H9 (cell line): ENCODE data around the gene NEURL3. TPM values are rescaled to one million over a fixed set of nuclear protein-coding genes. Genes with fewer than 3 reads are reported as not detected.

Experiments
- DNase-seq: peaks from one replicate; pipeline ENCODE4 v3.0.0-alpha.2; 2017
- H2AFZ ChIP-seq: one replicate; pipeline ENCODE4 v1.6.1; 2013; ENCODE audit warnings: mild to moderate bottlenecking, low read length, control low read depth, moderate library complexity
- H2AK5ac ChIP-seq: 2 replicates; pipeline ENCODE4 v1.6.1; 2013; ENCODE audit warnings: low read length, control low read depth, mixed read lengths; ENCODE audit not compliant: insufficient read length
- H2BK120ac ChIP-seq: one replicate; pipeline ENCODE4 v1.6.1; 2013; ENCODE audit warnings: low read depth, mild to moderate bottlenecking, low read length, control low read depth, inconsistent platforms; ENCODE audit not compliant: poor library complexity, severe bottlenecking
- H2BK12ac ChIP-seq: 2 replicates; pipeline ENCODE4 v1.6.1; 2013; ENCODE audit warnings: low read length, control low read depth, mixed read lengths, low read depth; ENCODE audit not compliant: insufficient read length
- H2BK15ac ChIP-seq: 2 replicates; pipeline ENCODE4 v1.6.1; 2013; ENCODE audit warnings: low read depth, low read length, control low read depth
- H2BK20ac ChIP-seq: one replicate; pipeline ENCODE4 v1.6.1; 2013; ENCODE audit warnings: low read depth, mild to moderate bottlenecking, low read length, control low read depth, inconsistent platforms; ENCODE audit not compliant: poor library complexity, severe bottlenecking
- H2BK5ac ChIP-seq: 2 replicates; pipeline ENCODE4 v1.6.1; 2013; ENCODE audit warnings: low read length, control low read depth, mixed read lengths; ENCODE audit not compliant: insufficient read length
- H3K14ac ChIP-seq: 2 replicates; pipeline ENCODE4 v1.6.1; 2013; ENCODE audit warnings: low read length, control low read depth; ENCODE audit not compliant: insufficient read depth
- H3K18ac ChIP-seq: 2 replicates; pipeline ENCODE4 v1.6.1; 2013; ENCODE audit warnings: low read depth, mild to moderate bottlenecking, mixed read lengths, low read length, control low read depth; ENCODE audit not compliant: insufficient read length
- H3K23ac ChIP-seq: 2 replicates; pipeline ENCODE4 v1.6.1; 2013; ENCODE audit warnings: low read length, control low read depth, mixed read lengths, low read depth; ENCODE audit not compliant: insufficient read length
- H3K23me2 ChIP-seq: 2 replicates; pipeline ENCODE4 v1.6.1; 2013; ENCODE audit warnings: low read depth, mild to moderate bottlenecking, mixed read lengths, low read length, control low read depth; ENCODE audit not compliant: insufficient read length, poor library complexity, severe bottlenecking
- H3K27ac ChIP-seq: 2 replicates; pipeline ENCODE4 v1.5.1; 2013; ENCODE audit warnings: low read length, control low read depth, mixed read lengths, low read depth; ENCODE audit not compliant: insufficient read length
- H3K27me3 ChIP-seq: 2 replicates; pipeline ENCODE4 v1.6.1; 2013; ENCODE audit warnings: low read length, control low read depth, inconsistent platforms; ENCODE audit not compliant: insufficient read depth
- H3K4ac ChIP-seq: 2 replicates; pipeline ENCODE4 v1.6.1; 2013; ENCODE audit warnings: low read depth, mild to moderate bottlenecking, control low read depth, inconsistent platforms, low read length, moderate library complexity
- H3K4me1 ChIP-seq: 2 replicates; pipeline ENCODE4 v1.6.1; 2013; ENCODE audit warnings: low read length, control low read depth, inconsistent platforms; ENCODE audit not compliant: insufficient read depth
- H3K4me2 ChIP-seq: 2 replicates; pipeline ENCODE4 v1.6.1; 2013; ENCODE audit warnings: low read length, control low read depth, mixed read lengths; ENCODE audit not compliant: insufficient read length, insufficient read depth
- H3K56ac ChIP-seq: 2 replicates; pipeline ENCODE4 v1.6.1; 2013; ENCODE audit warnings: low read depth, mild to moderate bottlenecking, mixed read lengths, low read length, control low read depth; ENCODE audit not compliant: insufficient read length
- H3K79me1 ChIP-seq: 2 replicates; pipeline ENCODE4 v1.6.1; 2013; ENCODE audit warnings: low read depth, mild to moderate bottlenecking, moderate library complexity, low read length, control low read depth, inconsistent platforms; ENCODE audit not compliant: insufficient read depth, poor library complexity, severe bottlenecking
- H3K79me2 ChIP-seq: 2 replicates; pipeline ENCODE4 v1.6.1; 2013; ENCODE audit warnings: low read length, control low read depth, inconsistent platforms; ENCODE audit not compliant: insufficient read depth
- H3K9ac ChIP-seq: 2 replicates; pipeline ENCODE4 v1.6.1; 2013; ENCODE audit warnings: low read length, control low read depth, mixed read lengths; ENCODE audit not compliant: insufficient read length; ENCODE audit errors: extremely low read depth
- H3K9me3 ChIP-seq: one replicate; pipeline ENCODE4 v1.6.1; 2013; ENCODE audit warnings: low read depth, low read length, inconsistent platforms; ENCODE audit not compliant: control insufficient read depth
- H3T11ph ChIP-seq: one replicate; pipeline ENCODE4 v1.6.1; 2013; ENCODE audit warnings: mild to moderate bottlenecking, low read length, control low read depth, inconsistent platforms
- H4K20me1 ChIP-seq: one replicate; pipeline ENCODE4 v1.6.1; 2013; ENCODE audit not compliant: control insufficient read depth, insufficient read length, insufficient read depth
- H4K5ac ChIP-seq: 2 replicates; pipeline ENCODE4 v1.6.1; 2013; ENCODE audit warnings: low read depth, mild to moderate bottlenecking, mixed read lengths, low read length, control low read depth; ENCODE audit not compliant: insufficient read length
- H4K8ac ChIP-seq: replicated peaks from 2 replicates; pipeline ENCODE4 v1.6.1; 2013; ENCODE audit warnings: low read length, control low read depth, mixed read lengths, low read depth; ENCODE audit not compliant: insufficient read length
- H4K91ac ChIP-seq: 2 replicates; pipeline ENCODE4 v1.6.1; 2013; ENCODE audit warnings: low read depth, mild to moderate bottlenecking, moderate library complexity, mixed read lengths, low read length, control low read depth; ENCODE audit not compliant: insufficient read length
- H3K27ac Mint-ChIP-seq, 3 experiments: 2 replicates in 2 of 3; 3 replicates in 1 of 3; pipeline ENCODE4 v1.8.0; 2020 to 2021; ENCODE audit warnings: mixed read lengths in 3 of 3, mild to moderate bottlenecking in 1 of 3, moderate library complexity in 1 of 3
- H3K27me3 Mint-ChIP-seq: 2 replicates; pipeline ENCODE4 v1.8.0; 2021; ENCODE audit warnings: low read depth, mild to moderate bottlenecking, moderate library complexity, mixed read lengths
- H3K36me3 Mint-ChIP-seq, 3 experiments: 2 replicates in 2 of 3; 3 replicates in 1 of 3; pipeline ENCODE4 v1.8.0; 2020 to 2021; ENCODE audit warnings: low read depth in 3 of 3, mixed read lengths in 3 of 3; ENCODE audit not compliant: insufficient read depth in 1 of 3
- H3K4me1 Mint-ChIP-seq, 2 experiments: 2 replicates each; pipeline ENCODE4 v1.8.0; 2020; ENCODE audit warnings: mixed read lengths in 2 of 2
- H3K4me3 Mint-ChIP-seq, 2 experiments: 2 replicates in 1 of 2; 3 replicates in 1 of 2; pipeline ENCODE4 v1.8.0; 2020 to 2021; ENCODE audit warnings: mild to moderate bottlenecking in 2 of 2, mixed read lengths in 2 of 2, moderate library complexity in 1 of 2
- H3K9me3 Mint-ChIP-seq, 2 experiments: 2 replicates in 1 of 2; 3 replicates in 1 of 2; pipeline ENCODE4 v1.8.0; 2020; ENCODE audit warnings: mild to moderate bottlenecking in 2 of 2, mixed read lengths in 2 of 2, moderate library complexity in 1 of 2
- WGBS: extraction: QIAGEN DNeasy Blood & Tissue Kit; methylation state at CpG from one replicate; pipeline ENCODE4 v1.1.7; 2013; ENCODE audit warnings: missing lambda C conversion rate, low lambda C conversion rate, mixed read lengths; ENCODE audit not compliant: insufficient read length; ENCODE audit errors: extremely low coverage; 5-methylcytosine and 5-hydroxymethylcytosine counted together
- total RNA-seq: library from RNA; stranded (reverse); gene quantifications from 2 replicates; pipeline ENCODE4 v1.2.1, GENCODE V29; 2021
- TF ChIP-seq, protein P1 (sequence below): fragments of 200-600 bp; sonication (generic); conservative IDR thresholded peaks from 3 replicates; pipeline ENCODE4 v1.8.0; 2021; ENCODE audit warnings: antibody characterized with exemption, mild to moderate bottlenecking

NEURL3 gene
- total RNA-seq, 1 experiment from 2014 or later = not detected

DNA sequence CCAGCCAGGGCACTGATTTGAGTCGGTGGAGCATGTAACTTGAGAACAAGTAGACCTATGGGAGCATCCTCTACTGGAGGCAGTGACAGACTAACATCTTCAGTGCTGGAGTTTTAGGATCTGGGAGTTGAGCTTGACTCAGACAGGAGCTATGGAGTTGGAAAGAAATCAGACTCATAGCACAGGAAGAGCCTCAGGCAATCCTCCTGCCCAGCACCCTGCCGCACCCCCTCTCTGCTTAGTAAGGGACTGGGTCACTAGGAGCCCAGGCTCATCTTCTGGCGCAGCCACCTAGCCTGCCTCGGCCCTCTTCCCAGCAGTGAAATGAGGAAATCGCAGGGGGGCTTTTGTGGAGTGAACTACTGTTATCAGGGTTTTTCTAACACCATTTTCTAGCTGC lies 35.0 kb upstream of the NEURL3 start:
- no peak overlapping the region for H3K4me2 ChIP-seq
- H3K4me3 Mint-ChIP-seq = peak overlapping the region in 1 of 2 experiments; percentile 90; a peak in 3 of 5 replicates
- H2BK120ac ChIP-seq = no peak overlapping the region
- H2BK12ac ChIP-seq = no peak overlapping the region
- no peaks in the 10 kb centered on the region for H3K9me3 ChIP-seq
- H2BK15ac ChIP-seq = no peak overlapping the region
- WGBS = no CpG with 5 or more reads among the region's 5 CpGs
- H3K4me1 ChIP-seq = no peaks in the 10 kb centered on the region; the same call in 1 of the 2 replicates
- peaks cover 19% of the 10 kb centered on the region for H3K23me2 ChIP-seq
- H2AFZ ChIP-seq = no peak overlapping the region
- no peak overlapping the region for H3K14ac ChIP-seq
- H3K4me1 Mint-ChIP-seq = peaks cover 25 to 34% of the 10 kb centered on the region in 2 experiments
- no peaks in the 10 kb centered on the region for H3K9me3 Mint-ChIP-seq
- H4K8ac ChIP-seq = no peak overlapping the region
- H3K9ac ChIP-seq = no peak overlapping the region
- peaks cover 12% of the 10 kb centered on the region; the same call in 1 of the 2 replicates for H3K27me3 ChIP-seq
- no peak overlapping the region for H2BK5ac ChIP-seq
- H3K27ac ChIP-seq = no peak overlapping the region
- peaks cover 0 to 4% (median 0%) of the 10 kb centered on the region in 3 experiments; a peak in 3 of 7 replicates for H3K36me3 Mint-ChIP-seq
- no peak overlapping the region for H4K91ac ChIP-seq
- H3K56ac ChIP-seq = no peak overlapping the region
- no peaks in the 10 kb centered on the region for H3K79me2 ChIP-seq
- H3T11ph ChIP-seq = no peak overlapping the region
- H4K20me1 ChIP-seq = no peaks in the 10 kb centered on the region
- H4K5ac ChIP-seq = no peak overlapping the region
- H3K27ac Mint-ChIP-seq = no peak overlapping the region
- H3K79me1 ChIP-seq = no peaks in the 10 kb centered on the region
- TF ChIP-seq, protein P1, sequence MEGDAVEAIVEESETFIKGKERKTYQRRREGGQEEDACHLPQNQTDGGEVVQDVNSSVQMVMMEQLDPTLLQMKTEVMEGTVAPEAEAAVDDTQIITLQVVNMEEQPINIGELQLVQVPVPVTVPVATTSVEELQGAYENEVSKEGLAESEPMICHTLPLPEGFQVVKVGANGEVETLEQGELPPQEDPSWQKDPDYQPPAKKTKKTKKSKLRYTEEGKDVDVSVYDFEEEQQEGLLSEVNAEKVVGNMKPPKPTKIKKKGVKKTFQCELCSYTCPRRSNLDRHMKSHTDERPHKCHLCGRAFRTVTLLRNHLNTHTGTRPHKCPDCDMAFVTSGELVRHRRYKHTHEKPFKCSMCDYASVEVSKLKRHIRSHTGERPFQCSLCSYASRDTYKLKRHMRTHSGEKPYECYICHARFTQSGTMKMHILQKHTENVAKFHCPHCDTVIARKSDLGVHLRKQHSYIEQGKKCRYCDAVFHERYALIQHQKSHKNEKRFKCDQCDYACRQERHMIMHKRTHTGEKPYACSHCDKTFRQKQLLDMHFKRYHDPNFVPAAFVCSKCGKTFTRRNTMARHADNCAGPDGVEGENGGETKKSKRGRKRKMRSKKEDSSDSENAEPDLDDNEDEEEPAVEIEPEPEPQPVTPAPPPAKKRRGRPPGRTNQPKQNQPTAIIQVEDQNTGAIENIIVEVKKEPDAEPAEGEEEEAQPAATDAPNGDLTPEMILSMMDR = no peak
- no peak overlapping the region for H3K18ac ChIP-seq
- DNase-seq = no peak
- H3K27me3 Mint-ChIP-seq = peaks cover 71% of the 10 kb centered on the region
- H3K4ac ChIP-seq = no peak overlapping the region
- H3K23ac ChIP-seq = no peak overlapping the region
- no peak overlapping the region for H2BK20ac ChIP-seq
- H2AK5ac ChIP-seq = no peak overlapping the region
